Hepatic stellate cell (primary cell): ENCODE measurements around the gene FEZ2.
"Not testable (repeated sequence)": the region's sequence is repeated elsewhere in the genome, so short reads cannot be mapped to it uniquely, and the experiment has no call there.

Source experiments
- DNase-seq: peaks from one replicate; pipeline ENCODE4 v3.0.0; 2011; ENCODE audit warnings: low spot score

Gene FEZ2

GRCh38 chr2:36597532-36598377 is at the start of gene FEZ2:
Gene FEZ2, minus strand, starts transcription at chr2:36598168. Its CDS starts 26 bp downstream, at chr2:36598142.
- peak; percentile 81 for DNase-seq

GRCh38 chr2:36634981-36635597 is 37.1 kb upstream of the FEZ2 start:
- DNase-seq, result no peak

- DNase-seq, result no peak
These were observed 35.6 kb upstream of the FEZ2 start for GRCh38 chr2:36633470-36634092.

- DNase-seq, result no peak
These were observed 28.8 kb upstream of the FEZ2 start for GRCh38 chr2:36626756-36627155.

GRCh38 chr2:36626071-36626470 is 28.1 kb upstream of the FEZ2 start:
- no peak for DNase-seq

- DNase-seq, result no peak
These were observed 27.3 kb upstream of the FEZ2 start for GRCh38 chr2:36625304-36625703.

GRCh38 chr2:36620321-36620720 is 22.4 kb upstream of the FEZ2 start:
- no peak for DNase-seq

GRCh38 chr2:36618381-36618780 is 20.4 kb upstream of the FEZ2 start:
- DNase-seq, result peak; percentile 46

GRCh38 chr2:36616947-36617346 is 19.0 kb upstream of the FEZ2 start:
- DNase-seq, result no peak

- DNase-seq, result no peak
These were observed 17.3 kb upstream of the FEZ2 start for GRCh38 chr2:36615222-36615621.

GRCh38 chr2:36613801-36614200 is 15.8 kb upstream of the FEZ2 start:
- DNase-seq, result no peak

- no peak for DNase-seq
These were observed 13.5 kb upstream of the FEZ2 start for GRCh38 chr2:36611316-36611990.

GRCh38 chr2:36609507-36609906 is 11.5 kb upstream of the FEZ2 start:
- no peak for DNase-seq

GRCh38 chr2:36607947-36608346 is 10.0 kb upstream of the FEZ2 start:
- no peak for DNase-seq

GRCh38 chr2:36606925-36607324 is 9.0 kb upstream of the FEZ2 start:
- DNase-seq, result no peak

- no peak for DNase-seq
These were observed 7.3 kb upstream of the FEZ2 start for GRCh38 chr2:36605273-36605672.

- DNase-seq, result not testable (repeated sequence)
These were observed 5.7 kb upstream of the FEZ2 start for GRCh38 chr2:36603629-36604028.

GRCh38 chr2:36597003-36597531 is 901 bp downstream of the FEZ2 start:
- no peak for DNase-seq

GRCh38 chr2:36596397-36596796 is 1.6 kb downstream of the FEZ2 start:
- no peak for DNase-seq

GRCh38 chr2:36594849-36595248 is 3.1 kb downstream of the FEZ2 start:
- DNase-seq, result no peak

- DNase-seq, result no peak
These were observed 8.7 kb downstream of the FEZ2 start for GRCh38 chr2:36589230-36589630.

GRCh38 chr2:36587556-36587955 is 10.4 kb downstream of the FEZ2 start:
- DNase-seq, result no peak
